DMS 273 treated with DMSO at 0.1 percent for 48 hours (cell line): ENCODE results near the gene HNRNPUL1.
"Not testable (repeated sequence)": the region's sequence is repeated elsewhere in the genome, so short reads cannot be mapped to it uniquely, and the experiment has no call there.

Experiments used
- DNase-seq: peaks from one replicate; lab custom pipeline; 2025; lab: John Stamatoyannopoulos, UW

The HNRNPUL1 gene

DNA sequence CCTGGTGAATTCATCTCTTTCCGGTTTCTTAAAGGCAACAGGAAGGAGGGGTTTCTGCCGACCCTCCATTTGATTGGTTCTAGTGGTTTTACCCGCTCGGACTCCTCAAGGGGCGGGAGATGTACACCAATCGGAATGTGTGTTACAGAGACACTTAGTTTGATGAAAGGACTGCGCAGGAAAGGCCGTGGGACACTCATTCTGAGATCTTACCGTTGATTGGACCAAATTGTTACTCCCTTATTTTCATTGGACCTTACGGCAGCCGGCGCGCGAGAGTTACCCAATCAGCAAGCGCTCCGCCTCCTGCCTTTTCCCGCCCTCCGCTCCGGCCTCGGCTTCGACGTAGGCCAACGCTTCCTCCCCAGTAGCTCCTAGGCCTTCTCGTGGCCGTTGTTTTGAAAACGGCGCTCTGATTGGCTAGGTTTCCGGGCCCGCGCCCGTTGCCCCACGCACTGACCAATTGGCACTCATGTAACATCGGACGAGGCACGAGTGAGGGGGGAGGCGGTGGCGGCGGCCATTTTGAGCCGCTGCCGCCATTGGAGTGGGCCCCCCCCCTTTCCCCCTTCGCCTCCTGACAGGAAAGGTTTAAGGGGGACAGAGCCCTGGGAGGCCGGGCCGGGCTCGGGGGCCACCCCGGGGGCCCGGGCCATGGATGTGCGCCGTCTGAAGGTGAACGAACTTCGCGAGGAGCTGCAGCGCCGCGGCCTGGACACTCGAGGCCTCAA lies at the start of gene HNRNPUL1:
TSS of gene HNRNPUL1 (plus strand) at position 523 of the 731 bp plus-strand sequence. CDS start at position 655, 132 bp downstream.
- peak; percentile 100 for DNase-seq

DNA sequence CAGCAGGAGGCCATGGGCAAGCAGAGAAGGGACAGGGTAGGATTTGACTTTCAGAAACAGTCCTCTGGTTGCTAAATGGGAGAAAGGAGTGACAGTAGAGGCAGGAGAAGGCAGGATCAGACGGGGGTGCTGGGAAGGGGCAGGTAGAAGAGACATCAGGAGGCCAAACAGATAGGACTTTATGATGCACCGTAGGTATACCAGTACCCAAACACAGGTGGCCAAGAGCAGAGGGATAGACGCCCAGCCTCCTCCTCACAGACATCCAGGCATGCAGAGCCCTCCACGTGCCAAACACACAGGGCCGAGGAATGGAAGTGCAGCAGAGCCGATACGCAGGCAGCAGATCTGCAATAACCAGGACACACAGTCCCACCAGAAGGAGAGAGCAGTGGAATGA lies 46.4 kb upstream of the HNRNPUL1 start:
- DNase-seq: no peak

DNA sequence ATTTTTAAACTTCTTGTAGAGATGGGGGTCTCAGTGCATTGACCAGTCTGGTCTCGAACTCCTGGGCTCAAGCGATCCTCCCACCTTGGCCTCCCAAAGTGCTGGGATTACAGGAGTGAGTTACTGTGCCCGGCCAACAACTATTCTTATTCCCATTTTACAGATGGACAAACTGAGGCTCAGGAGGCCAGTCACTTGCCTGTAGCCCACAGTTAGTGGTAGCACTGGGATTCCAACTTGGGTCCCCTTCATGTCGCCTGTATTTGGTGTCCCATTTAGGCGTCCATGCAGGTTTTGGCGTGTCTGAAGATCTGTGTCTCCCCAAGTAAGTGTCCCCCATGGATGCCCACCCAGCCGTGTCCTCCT lies 45.9 kb upstream of the HNRNPUL1 start:
- DNase-seq: no peak

DNA sequence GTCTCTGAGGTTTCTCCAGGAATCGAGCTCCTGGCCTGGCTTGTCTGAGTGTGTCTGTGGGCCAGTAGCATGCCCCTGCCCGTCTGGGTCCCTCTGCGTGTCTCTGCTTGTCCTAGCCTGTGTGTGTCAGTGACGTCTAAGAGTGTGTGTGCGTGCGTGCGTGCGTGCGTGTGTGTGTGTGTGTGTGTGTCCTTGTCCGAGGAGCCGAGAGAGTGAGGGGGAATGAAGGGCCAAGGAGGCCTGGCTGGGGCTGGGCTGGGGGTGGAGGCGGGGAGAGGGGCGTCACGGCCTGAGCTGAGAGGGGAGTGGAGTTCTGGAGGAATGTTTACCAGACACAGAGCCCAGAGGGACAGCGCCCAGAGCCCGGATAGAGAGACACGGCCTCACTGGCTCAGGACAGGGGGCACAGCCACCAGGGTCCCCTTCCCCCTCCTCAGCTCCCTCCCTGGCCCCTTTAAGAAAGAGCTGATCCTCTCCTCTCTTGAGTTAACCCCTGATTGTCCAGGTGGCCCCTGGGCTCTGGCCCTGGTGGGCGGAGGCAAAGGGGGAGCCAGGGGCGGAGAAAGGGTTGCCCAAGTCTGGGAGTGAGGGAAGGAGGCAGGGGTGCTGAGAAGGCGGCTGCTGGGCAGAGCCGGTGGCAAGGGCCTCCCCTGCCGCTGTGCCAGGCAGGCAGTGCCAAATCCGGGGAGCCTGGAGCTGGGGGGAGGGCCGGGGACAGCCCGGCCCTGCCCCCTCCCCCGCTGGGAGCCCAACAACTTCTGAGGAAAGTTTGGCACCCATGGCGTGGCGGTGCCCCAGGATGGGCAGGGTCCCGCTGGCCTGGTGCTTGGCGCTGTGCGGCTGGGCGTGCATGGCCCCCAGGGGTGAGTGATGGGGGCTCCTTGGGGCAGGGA lies 45.3 kb upstream of the HNRNPUL1 start, which contains the start of gene AXL:
TSS of gene AXL (plus strand) at position 609 of the 893 bp plus-strand sequence. CDS start at position 779, 170 bp downstream.
- no peak for DNase-seq

DNA sequence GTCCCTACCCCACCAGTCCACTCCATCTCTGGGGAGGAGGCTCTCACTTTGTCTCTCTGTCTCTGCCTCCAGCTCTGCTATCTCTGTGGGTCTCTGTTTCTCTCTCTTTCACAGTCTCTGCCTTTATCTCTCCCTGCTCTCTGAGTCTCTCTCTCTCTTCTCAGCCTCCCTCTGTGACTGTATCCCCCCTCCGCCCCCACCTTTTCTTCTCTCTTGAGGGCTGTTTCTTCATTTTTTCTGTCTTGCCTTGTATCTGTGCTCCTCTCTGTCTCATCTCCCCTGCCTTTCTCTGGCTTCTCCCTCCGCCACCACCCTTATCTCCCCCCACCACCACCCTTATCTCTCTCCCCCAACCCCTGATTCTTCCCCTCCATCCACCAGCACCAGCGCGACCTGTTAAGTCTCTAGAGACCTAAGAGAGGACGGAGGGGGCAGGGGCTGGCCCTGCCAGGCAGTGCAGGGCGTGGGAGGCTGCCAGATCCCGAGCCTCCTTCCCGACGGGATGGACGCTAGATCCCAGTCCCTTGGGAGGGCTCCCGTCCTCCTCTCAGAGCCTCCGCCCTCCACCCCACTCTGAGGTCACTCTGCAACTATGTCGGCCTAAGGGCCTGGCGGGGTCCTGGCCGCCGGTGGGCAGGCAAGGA lies 44.1 kb upstream of the HNRNPUL1 start:
- DNase-seq: no peak

DNA sequence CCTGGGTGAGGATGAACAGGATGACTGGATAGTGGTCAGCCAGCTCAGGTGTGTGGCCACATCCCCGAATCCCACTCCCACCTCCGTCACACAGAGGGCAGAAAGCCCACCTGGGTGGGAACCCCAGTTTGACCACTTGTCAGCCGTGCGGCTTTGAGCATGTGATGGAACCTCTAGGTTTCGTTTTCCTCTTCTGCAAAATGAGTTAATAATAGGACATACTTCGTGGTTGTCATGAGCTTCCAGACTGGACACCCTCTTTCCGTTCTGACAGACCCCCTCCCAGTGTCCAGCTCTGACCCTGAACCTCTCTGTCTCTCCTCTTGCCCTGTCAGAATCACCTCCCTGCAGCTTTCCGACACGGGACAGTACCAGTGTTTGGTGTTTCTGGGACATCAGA lies 43.4 kb upstream of the HNRNPUL1 start:
- no peak for DNase-seq

DNA sequence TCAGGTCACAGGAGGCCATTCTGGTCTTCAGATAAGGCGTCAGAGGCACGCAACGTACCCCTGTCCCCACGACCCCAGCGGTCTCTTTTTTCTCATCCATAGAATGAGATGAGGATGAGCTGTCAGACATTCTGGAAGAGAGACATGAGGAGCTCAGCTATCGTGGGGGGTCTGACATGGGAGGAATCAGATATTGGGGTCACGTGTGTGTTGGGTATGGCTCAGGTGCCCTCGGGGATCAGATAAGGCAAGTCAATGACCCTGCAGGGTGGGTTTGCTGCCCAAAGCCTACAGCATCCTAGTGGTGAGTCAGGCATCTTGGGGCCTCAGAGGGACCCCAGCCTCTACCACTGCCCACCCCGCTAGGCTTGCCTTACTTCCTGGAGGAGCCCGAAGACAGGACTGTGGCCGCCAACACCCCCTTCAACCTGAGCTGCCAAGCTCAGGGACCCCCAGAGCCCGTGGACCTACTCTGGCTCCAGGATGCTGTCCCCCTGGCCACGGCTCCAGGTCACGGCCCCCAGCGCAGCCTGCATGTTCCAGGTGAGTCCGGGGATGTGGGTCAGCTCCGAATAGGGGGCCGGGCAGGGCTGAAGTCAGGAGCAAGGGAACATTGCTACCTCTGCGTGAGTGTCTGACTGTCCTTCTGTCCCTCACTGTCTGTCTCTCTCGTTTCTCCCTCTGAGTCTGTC lies 42.5 kb upstream of the HNRNPUL1 start:
- DNase-seq: no peak

DNA sequence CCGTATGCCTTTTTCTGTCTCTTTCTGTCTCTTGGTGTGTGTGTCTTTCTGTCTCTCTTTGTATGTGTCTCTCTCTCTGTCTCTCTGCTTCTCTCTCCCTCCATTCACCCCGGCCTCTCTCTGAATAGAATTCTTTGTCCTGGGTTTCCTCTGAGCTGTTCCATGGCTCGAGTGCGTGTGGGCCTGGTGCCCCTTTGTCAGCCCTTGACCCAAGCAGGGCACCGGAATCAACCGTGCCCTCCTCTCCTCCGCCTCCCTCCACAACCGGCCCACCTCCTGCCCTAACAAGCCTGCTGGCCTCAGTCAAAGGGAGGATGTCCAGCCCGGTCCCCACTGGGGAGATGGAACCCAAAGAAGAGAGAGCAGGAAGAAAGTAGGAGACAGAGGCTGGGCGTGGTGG lies 41.9 kb upstream of the HNRNPUL1 start:
- no peak for DNase-seq

DNA sequence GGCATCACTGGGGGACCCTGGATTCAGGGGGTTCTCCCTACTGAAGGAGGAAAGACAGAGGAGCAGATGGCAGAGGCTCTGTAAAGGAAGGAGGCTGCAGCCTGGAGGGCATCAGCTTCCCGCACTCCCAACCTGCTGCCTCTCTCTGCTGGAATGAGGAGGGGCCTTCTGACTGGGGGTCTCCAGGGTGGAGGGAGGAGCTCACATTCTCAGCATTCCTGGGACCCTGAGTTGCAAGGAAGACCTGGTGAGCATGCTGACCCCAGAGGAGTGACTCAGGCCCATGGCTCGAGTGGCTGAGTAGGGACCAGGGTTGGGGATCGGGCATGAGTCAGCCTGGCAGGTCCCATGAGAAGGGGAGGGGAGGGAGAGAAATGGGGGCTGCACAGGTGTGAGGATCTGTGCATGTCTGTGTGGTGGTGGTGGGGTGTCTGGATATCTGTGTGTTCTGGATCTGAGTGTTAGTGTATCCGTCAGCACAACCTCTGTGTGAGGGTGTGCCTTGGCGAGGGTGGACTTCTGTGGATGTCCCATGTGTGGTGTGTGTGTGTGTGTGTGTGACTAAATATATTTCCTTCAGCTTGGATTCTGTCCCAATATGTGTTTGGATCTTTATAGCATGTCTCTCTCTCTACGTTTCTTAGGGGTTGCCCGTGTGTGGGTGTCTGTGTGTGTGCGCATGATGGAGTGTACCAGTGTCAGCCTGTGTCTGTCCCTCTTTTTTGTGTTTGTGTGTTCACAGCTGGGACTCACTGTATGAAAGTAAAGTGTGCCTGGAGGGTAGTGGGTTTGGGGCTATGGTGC lies 40.5 kb upstream of the HNRNPUL1 start:
- no peak for DNase-seq

DNA sequence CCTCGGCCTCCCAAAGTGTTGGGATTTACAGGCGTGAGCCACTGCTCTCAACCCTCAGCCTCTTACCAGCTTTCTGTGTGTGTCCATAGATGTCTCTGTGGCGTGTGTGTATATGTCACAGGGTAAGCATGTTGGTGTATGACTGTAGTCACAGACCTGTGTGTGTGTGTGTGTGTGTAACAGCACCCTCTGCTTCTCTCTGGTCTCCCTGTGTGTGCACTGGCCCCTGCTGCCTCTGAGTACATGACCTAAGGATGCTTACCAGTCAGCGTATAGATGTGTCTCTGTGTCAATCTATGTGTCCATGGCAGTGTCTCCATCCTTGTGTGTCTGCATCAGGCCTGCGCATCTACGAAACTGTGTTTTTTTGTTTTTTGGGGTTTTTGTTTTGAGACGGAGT lies 39.5 kb upstream of the HNRNPUL1 start:
- no peak for DNase-seq

DNA sequence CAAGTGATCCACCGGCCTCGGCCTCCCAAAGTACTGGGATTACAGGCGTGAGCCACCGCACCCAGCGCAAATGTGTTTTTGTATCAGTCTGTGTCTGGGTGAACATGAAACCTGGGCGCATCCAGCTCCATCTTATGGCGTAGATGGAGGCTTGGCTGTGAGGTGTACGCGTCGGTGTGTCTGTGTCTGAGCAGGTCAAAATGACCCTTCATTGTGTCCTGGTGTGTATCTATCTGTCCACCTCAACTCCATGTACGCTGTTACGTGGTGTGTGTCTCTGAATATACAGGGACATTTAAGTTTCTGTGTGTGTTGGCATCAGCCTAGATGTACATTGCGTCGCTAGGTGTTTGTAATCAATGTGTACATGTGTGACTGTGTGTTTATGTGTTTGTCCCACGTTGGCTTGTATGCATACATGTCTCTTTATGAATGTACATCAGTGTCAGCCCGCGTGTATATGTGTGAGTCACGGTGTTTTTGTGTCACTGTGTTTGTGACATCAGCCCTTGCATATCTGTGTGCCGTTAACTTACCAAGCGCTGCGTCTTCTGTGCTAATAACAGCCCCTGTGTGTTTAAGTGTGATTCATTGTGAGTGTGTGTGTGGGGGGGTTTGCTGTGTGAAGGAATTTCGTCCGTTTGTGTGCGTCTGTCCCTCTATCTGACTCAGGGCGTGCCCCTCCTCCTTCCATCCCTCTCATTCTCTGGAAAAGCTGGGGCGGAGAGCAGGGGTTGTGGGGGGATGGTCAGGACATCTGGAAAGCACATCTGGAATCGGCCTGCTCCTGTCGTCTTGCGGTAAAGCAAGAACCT lies 38.7 kb upstream of the HNRNPUL1 start:
- DNase-seq: no peak

DNA sequence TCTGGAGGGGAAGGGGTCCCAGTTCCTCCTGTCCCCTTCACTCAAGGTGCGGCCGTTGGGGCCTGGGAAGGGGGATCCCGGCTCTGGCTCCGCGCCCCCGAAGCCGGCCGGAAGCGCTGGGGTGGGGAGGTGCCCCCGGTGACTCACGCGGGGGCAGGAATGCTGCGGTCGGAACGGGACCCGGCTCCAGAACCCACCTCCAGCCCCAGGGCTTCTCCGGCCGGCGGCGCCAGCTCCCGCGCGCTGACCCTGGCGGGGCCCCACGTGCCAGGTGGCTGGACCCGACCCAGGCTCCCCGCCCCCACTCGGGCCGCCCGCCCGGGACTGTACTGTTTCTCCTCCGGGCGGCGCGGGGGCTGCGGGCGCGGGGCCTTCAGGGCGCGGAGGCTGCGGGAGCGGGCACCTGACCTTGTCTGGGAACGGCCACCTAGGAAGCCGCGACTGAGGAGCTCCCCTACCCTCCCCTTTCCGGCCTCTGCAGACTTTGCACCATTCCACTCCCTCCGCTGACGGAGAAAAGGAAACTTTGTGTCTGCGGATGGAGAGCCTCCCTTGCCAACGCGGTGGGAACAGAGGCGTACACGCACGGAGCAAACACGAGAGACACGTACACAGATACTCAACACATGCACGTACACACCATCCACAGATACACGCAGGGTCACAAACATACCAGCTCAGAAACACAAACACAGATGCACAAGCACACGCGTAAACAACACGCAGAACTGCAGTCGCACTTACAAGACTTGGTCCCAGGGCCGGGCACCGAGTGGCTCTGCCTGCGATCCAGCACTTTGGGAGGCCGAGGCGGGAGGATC lies 37.9 kb upstream of the HNRNPUL1 start:
- no peak for DNase-seq

DNA sequence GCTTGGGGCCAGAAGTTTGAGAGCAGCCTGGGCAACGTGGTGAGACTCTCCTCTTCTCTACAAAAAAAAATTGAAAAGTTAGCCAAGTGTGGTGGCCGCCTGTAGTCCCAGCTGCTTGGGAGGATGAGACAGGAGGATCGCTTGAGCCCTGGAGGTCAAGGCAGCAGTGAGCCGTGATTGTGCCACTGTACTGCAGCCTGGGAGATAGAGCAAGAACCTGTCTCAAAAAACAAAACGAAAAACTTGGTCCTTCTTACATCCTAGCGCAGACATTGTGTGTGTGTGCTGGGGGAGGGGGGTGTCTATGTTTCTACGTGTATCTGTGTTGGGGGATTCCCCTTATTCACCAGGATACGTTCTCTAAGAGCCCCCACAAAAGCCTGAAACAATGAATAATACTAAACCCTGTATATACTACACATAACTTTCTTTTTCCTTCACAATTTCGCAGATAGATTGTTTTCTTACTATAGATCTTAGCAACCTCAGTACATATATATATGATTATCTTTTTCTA lies 37.2 kb upstream of the HNRNPUL1 start:
- DNase-seq: no peak

DNA sequence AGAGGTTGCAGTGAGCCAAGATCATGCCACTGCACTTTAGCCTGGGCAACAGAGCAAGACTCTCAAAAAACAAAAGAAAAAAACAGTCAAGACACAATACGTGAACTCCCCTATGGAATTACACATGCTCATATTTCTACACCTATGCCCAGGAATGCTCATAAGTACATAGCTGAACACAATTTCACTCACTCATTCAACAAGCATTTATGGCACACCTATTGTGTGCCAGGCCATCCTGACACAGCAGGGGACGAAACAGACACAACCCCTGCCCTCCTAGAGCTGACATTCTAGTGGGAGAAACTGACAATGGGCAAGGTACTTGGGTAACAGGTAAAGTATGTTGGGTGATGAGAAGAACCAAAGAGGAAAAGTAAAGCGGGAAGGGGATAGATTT lies 35.7 kb upstream of the HNRNPUL1 start:
- DNase-seq: no peak

DNA sequence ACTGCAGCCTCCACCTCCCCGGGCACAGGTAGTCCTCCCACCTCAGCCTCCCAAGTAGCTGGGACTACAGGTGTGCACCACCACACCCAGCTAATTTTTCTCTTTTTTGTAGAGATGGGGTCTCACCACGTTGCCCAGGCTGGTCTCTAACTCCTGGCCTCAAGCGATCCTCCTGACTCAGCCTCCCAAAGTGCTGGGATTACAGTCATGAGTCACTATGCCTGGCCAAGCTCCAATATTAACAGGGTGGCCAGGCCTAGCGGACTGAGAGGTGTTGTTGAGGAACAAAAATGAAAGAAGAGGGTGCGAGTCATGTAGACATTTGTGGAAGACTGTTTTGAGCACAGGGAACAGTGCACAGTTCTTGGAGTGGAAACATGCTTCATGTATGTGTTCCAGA lies 34.8 kb upstream of the HNRNPUL1 start:
- not testable (repeated sequence) for DNase-seq

DNA sequence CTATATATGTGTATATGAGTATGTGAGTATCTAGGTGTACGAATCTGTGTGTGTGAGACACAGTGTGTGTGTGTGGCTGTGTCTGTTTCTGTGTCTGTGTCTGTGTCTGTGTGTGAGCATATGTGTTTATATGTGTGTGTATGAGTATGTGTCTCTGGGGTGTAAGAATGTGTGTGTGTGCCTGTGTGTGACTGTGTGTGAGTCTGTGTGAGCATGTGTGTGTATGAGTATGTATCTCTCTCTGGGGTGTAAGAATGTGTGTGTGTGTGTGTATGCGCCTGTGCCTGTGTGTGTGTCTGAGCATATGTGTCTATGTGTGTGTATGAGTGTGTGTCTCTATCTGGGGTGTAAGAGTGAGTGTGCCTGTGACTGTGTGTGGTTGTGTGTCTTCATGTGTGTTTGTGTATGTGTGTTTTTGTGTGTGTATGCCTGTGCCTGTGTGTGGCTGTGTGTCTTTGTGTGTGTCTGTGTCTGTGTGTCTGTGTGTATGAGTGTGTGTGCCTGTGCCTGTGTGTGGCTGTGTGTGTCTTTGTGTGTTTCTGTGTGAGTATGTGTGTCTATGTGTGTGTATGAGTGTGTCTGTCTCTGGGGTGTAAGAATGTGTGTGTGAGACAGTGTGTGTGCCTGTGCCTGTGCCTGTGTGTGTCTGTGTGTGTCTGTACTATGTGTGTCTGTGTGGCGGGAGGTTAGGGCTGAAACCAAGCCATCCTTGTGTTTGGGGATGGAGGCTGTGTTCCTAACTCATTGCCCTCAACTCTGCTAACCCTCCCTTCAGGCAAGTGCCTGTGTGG lies 33.9 kb upstream of the HNRNPUL1 start:
- no peak for DNase-seq

DNA sequence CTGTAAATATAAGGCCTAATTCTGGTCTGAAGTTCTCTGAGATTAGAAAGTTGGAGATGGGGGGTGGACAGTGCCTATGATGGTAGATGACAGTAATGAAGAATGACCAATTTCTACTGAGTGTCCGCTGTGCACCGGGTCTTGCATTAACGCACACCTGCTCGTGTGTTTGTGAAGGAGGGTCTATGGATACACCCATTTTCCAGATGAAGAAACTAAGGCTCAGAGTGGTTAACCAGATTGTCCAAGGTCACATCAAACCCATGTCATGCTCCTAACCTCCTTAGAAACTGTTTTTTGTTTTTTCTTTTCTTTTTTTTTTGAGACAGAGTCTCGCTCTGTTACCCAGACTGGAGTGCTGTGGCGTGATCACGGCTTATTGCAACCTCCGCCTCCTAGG lies 31.5 kb upstream of the HNRNPUL1 start:
- no peak for DNase-seq

DNA sequence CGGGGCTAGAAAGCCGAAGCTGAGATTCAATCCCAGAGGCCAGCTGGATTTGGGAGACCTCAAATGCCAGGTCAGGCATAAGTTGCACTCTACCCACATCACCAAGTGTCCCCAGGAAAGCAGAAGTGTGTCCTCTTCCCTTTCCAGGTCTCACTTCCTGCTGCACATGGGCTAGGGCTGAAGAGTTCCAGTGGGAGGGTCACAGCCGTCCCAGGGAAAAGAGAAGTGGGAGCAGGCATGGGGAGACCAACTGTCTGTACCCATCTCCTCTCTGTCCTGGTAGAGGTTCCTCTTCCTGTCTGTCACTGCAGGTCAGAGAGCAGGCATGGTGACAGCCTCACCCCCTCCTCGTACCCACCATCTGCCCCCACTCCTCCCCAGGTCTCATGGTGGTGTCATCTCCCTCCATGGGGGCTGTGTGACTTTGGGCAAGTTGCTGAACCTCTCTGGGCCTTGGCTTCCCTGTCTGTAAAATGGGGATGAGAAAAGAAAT lies 30.4 kb upstream of the HNRNPUL1 start:
- no peak for DNase-seq
